GM12878 (cell line): ENCODE results near the gene MAB21L4. TPM values are rescaled to one million over a fixed set of nuclear protein-coding genes. Genes with fewer than 3 reads are reported as not detected.

Source experiments
- ATAC-seq: fragments of 200-7000 bp; cut with Tn5 transposase; 3 replicates; pipeline ENCODE4 v1.9.1; 2020; ENCODE audit warnings: mild to moderate bottlenecking, moderate library complexity
- BruUV-seq: library from RNA; stranded (reverse); fragments of 400-500 nt; replicated peaks from 2 replicates; lab custom pipeline; 2021; lab: Mats Ljungman, UMichigan
- CTCF ChIA-PET: fragments of 300-600 bp; sonication (Branson Sonifier 250); formaldehyde crosslinking; extraction: SDS; loops from one replicate; lab custom pipeline; 2021; ENCODE audit warnings: inconsistent platforms; lab: Yijun Ruan, JAX
- POLR2A ChIA-PET: fragments of 350-600 bp; formaldehyde crosslinking; extraction: SDS; loops from one replicate; lab custom pipeline; 2021; ENCODE audit warnings: inconsistent platforms; lab: Charles Lee
- RAD21 ChIA-PET: fragments of 300-600 bp; sonication (Branson Sonifier 250); formaldehyde crosslinking; loops from one replicate; lab custom pipeline; 2023; ENCODE audit warnings: antibody characterized with exemption; ENCODE audit not compliant: unreplicated experiment; lab: Charles Lee
- SMC1A ChIA-PET: fragments of 300-600 bp; sonication (Branson Sonifier 250); formaldehyde crosslinking; loops from one replicate; lab custom pipeline; 2023; ENCODE audit not compliant: unreplicated experiment, uncharacterized antibody; lab: Charles Lee
- DNase-seq: peaks from one replicate; pipeline ENCODE4 v3.0.0-alpha.2; 2011; ENCODE audit warnings: low read depth, low spot score
- FAIRE-seq: peaks from 3 replicates; lab custom pipeline; 2011; peaks lifted over from hg19 to GRCh38; lab: Jason Lieb, UNC
- H2AFZ ChIP-seq: 2 replicates; pipeline ENCODE4 v1.6.0; 2011; ENCODE audit warnings: low read depth, low read length, control low read depth; ENCODE audit not compliant: control insufficient read depth
- H3K27ac ChIP-seq: 2 replicates; pipeline ENCODE4 v1.5.1; 2011; ENCODE audit warnings: control low read depth; ENCODE audit not compliant: control insufficient read depth, insufficient read depth
- H3K27me3 ChIP-seq, 2 experiments: replicated peaks in 1 of 2; 2 replicates each; pipeline versions ENCODE4 v1.6.0 to v1.6.1; 2011; ENCODE audit warnings: low read length in 1 of 2; ENCODE audit not compliant: control insufficient read depth in 2 of 2, insufficient read depth in 2 of 2
- H3K36me3 ChIP-seq, 2 experiments: 2 replicates each; pipeline ENCODE4 v1.5.1; 2011; ENCODE audit warnings: low read length in 1 of 2; ENCODE audit not compliant: control insufficient read depth in 2 of 2, insufficient read depth in 2 of 2
- H3K4me1 ChIP-seq: 2 replicates; pipeline ENCODE4 v1.6.1; 2011; ENCODE audit warnings: mild to moderate bottlenecking, low read length, moderate library complexity, mixed read lengths; ENCODE audit not compliant: control insufficient read depth, insufficient read depth
- H3K4me2 ChIP-seq: 2 replicates; pipeline ENCODE4 v1.6.0; 2011; ENCODE audit warnings: control low read depth; ENCODE audit not compliant: control insufficient read depth, insufficient read depth
- H3K4me3 ChIP-seq: fragments of 200-600 bp; sonication (generic); 2 replicates; pipeline ENCODE4 v1.5.1; 2016
- H3K79me2 ChIP-seq: 2 replicates; pipeline ENCODE4 v1.6.0; 2011; ENCODE audit warnings: low read length; ENCODE audit not compliant: control insufficient read depth, insufficient read depth
- H3K9ac ChIP-seq: 2 replicates; pipeline ENCODE4 v1.8.0; 2011; ENCODE audit warnings: low read length, control low read depth, mixed read lengths; ENCODE audit not compliant: control insufficient read depth, insufficient read depth
- H3K9me3 ChIP-seq: replicated peaks from 3 replicates; pipeline ENCODE4 v1.5.1; 2011; ENCODE audit warnings: mild to moderate bottlenecking, low read length; ENCODE audit not compliant: control insufficient read depth, insufficient read depth
- H4K20me1 ChIP-seq: 2 replicates; pipeline ENCODE4 v1.6.0; 2011; ENCODE audit not compliant: control insufficient read depth, insufficient read depth
- ATF7 ChIP-seq: fragments of 450-650 bp; IDR thresholded peaks from 2 replicates; pipeline ENCODE4 v1.6.1; 2016; ENCODE audit warnings: low read depth, mild to moderate bottlenecking
- BCLAF1 ChIP-seq: fragments of 450-650 bp; IDR thresholded peaks from 2 replicates; pipeline ENCODE4 v1.6.1; 2017; ENCODE audit warnings: antibody characterized with exemption, mild to moderate bottlenecking, moderate library complexity
- CUX1 ChIP-seq: IDR thresholded peaks from 2 replicates; pipeline ENCODE4 v1.6.1; 2012; ENCODE audit warnings: improper control_type of control experiment, low read depth, low read length; ENCODE audit not compliant: insufficient replicate concordance
- EGR1 ChIP-seq, 2 experiments: IDR thresholded peaks; 1 replicate in 1 of 2; 2 replicates in 1 of 2; pipeline ENCODE4 v1.6.1; 2011 to 2012; ENCODE audit warnings: low read depth in 2 of 2, low read length in 2 of 2, borderline replicate concordance in 1 of 2, mild to moderate bottlenecking in 1 of 2, moderate library complexity in 1 of 2
- GATAD2B ChIP-seq: fragments of 450-650 bp; conservative IDR thresholded peaks from 2 replicates; pipeline ENCODE4 v1.6.1; 2017; ENCODE audit warnings: low read depth, mild to moderate bottlenecking, moderate library complexity
- POLR2A ChIP-seq: IDR thresholded peaks from 2 replicates; pipeline ENCODE4 v1.6.1; 2011; ENCODE audit warnings: low read depth, mild to moderate bottlenecking, low read length
- RUNX3 ChIP-seq: IDR thresholded peaks from 2 replicates; pipeline ENCODE4 v1.6.1; 2012; ENCODE audit warnings: low read length, inconsistent platforms
- SIN3A ChIP-seq: IDR thresholded peaks from 2 replicates; pipeline ENCODE4 v1.6.1; 2012; ENCODE audit warnings: low read depth, low read length, improper control_type of control experiment
- ZBTB11 ChIP-seq: fragments of 450-650 bp; formaldehyde crosslinking; IDR thresholded peaks from 2 replicates; pipeline ENCODE4 v1.5.0; 2022; ENCODE audit warnings: mild to moderate bottlenecking, missing genetic modification characterization
- WGBS: methylation state at CpG from one replicate; pipeline ENCODE4 v1.1.6; 2016; ENCODE audit warnings: low lambda C conversion rate; ENCODE audit not compliant: insufficient replicate concordance, insufficient coverage; ENCODE audit errors: missing lambda C conversion rate; 5-methylcytosine and 5-hydroxymethylcytosine counted together
- in situ Hi-C: fragments of 300-500 bp; cut with MboI; formaldehyde crosslinking; loops from 9 replicates; pipeline ENCODE4 v1.14.3; 2018; ENCODE audit warnings: mixed read lengths
- intact Hi-C: fragments of 100-400 bp; cut with micrococcal nuclease; formaldehyde crosslinking; loops from one replicate; pipeline ENCODE4 v1.14.2; 2022; ENCODE audit not compliant: unreplicated experiment
- polyA plus RNA-seq, 11 experiments: library from polyadenylated mRNA; depleted of rRNA in 4 of 11; unstranded in 6 of 11; stranded (reverse) in 5 of 11; fragments of >200 nt; fragmentation: Nextera tagmentation in 4 of 11; fragmentation: Illumina TruSeq in 1 of 11; extraction: Ambion mirVana in 4 of 11; extraction: Trizol in 1 of 11; gene quantifications; 1 replicate in 1 of 11; 2 replicates in 10 of 11; pipeline versions ENCODE4 v1.2.1 to v1.2.3, GENCODE V29; 2011 to 2016; ENCODE audit warnings: inconsistent platforms in 2 of 11, missing spikeins in 2 of 11, low read depth in 1 of 11
- total RNA-seq, 4 experiments: library from RNA; depleted of rRNA in 3 of 4; stranded (reverse); fragments of >200 nt in 3 of 4; fragmentation: Illumina TruSeq in 1 of 4; extraction: Trizol in 1 of 4; gene quantifications; 2 replicates each; pipeline versions ENCODE4 v1.2.1 to v1.2.3, GENCODE V29; 2013 to 2021

MAB21L4 gene
- total and polyA plus RNA-seq, 10 of the 15 experiments (the other 5 are each of a cell fraction or from before 2014, with no cell fraction given) = 0.03 TPM; not detected in 9

GRCh38 chr2:240925568-240926515 lies 29.9 kb upstream of the MAB21L4 start (continued):
- no peak for TF ChIP-seq ZBTB11 (CRISPR knock-in tag)
- TF ChIP-seq SIN3A = no peak
- TF ChIP-seq ATF7 = no peak

- ChIA-PET RAD21 (no interaction called here), SMC1A (no interaction called here), POLR2A (no interaction called here), CTCF (no interaction called here)
- intact Hi-C loops (no loop called here), in situ Hi-C loops (no loop called here)
- no TSS peak for BruUV-seq
- Histone ChIP-seq H3K79me2 (no peaks in the 10 kb centered on the region), H3K4me3 (no peak overlapping the region), H3K4me2 (no peak overlapping the region), H4K20me1 (no peaks in the 10 kb centered on the region), H3K4me1 (no peaks in the 10 kb centered on the region), H3K9me3 (no peaks in the 10 kb centered on the region), H3K36me3 (no peaks in the 10 kb centered on the region), H3K27me3 (no peaks in the 10 kb centered on the region; a peak in 1 of 4 replicates), H3K27ac (no peak overlapping the region), H2AFZ (no peak overlapping the region), H3K9ac (no peak overlapping the region)
- no peak for TF ChIP-seq GATAD2B
- no peak for TF ChIP-seq EGR1 (IDR thresholded peaks at IDR 0.05; ENCODE audit: borderline replicate concordance in 1 of 2, low read depth in 2 of 2, low read length in 2 of 2)
- no peak for TF ChIP-seq CUX1
- TF ChIP-seq POLR2A = no peak
- TF ChIP-seq BCLAF1 = no peak
- TF ChIP-seq RUNX3 = no peak
- ATAC-seq (peak; percentile 34), DNase-seq (no peak), FAIRE-seq (no peak)
- WGBS = 44% methylated on average over 11 of the region's 14 CpGs
These were observed 29.2 kb upstream of the MAB21L4 start for GRCh38 chr2:240925191-240925567.
